8988T (cell line): Measurements from ENCODE around the gene LYRM4.

Experiments used
- DNase-seq: peaks from one replicate; pipeline ENCODE4 v3.0.0; 2011

LYRM4 gene

GRCh38 chr6:5172041-5172653, 88.6 kb downstream of the LYRM4 start:
- no peak for DNase-seq

- no peak for DNase-seq
Observed at GRCh38 chr6:5167501-5167900, 93.2 kb downstream of the LYRM4 start.

GRCh38 chr6:5164092-5164491, 96.7 kb downstream of the LYRM4 start:
- no peak for DNase-seq

GRCh38 chr6:5163247-5163646, 97.5 kb downstream of the LYRM4 start:
- DNase-seq: no peak

- no peak for DNase-seq
Observed at GRCh38 chr6:5162355-5162754, 98.4 kb downstream of the LYRM4 start.

GRCh38 chr6:5160206-5160605, 100.5 kb downstream of the LYRM4 start:
- no peak for DNase-seq

GRCh38 chr6:5159162-5159561, 101.6 kb downstream of the LYRM4 start:
- no peak for DNase-seq

- no peak for DNase-seq
Observed at GRCh38 chr6:5158180-5158579, 102.6 kb downstream of the LYRM4 start.

GRCh38 chr6:5157621-5158138, 103.1 kb downstream of the LYRM4 start:
- DNase-seq: no peak

- no peak for DNase-seq
Observed at GRCh38 chr6:5156627-5157026, 104.1 kb downstream of the LYRM4 start.

- no peak for DNase-seq
Observed at GRCh38 chr6:5155906-5156305, 104.8 kb downstream of the LYRM4 start.

- DNase-seq: no peak
Observed at GRCh38 chr6:5153186-5153585, 107.6 kb downstream of the LYRM4 start.

- no peak for DNase-seq
Observed at GRCh38 chr6:5152460-5152859, 108.3 kb downstream of the LYRM4 start.

GRCh38 chr6:5151955-5152401, 108.8 kb downstream of the LYRM4 start:
- DNase-seq: peak; percentile 41

GRCh38 chr6:5151360-5151954, 109.3 kb downstream of the LYRM4 start:
- DNase-seq: no peak

GRCh38 chr6:5150551-5151075, 110.1 kb downstream of the LYRM4 start:
- no peak for DNase-seq

- no peak for DNase-seq
Observed at GRCh38 chr6:5149891-5150290, 110.9 kb downstream of the LYRM4 start.

GRCh38 chr6:5149159-5149704, 111.5 kb downstream of the LYRM4 start:
- DNase-seq: no peak

GRCh38 chr6:5146398-5146797, 114.4 kb downstream of the LYRM4 start:
- DNase-seq: no peak

GRCh38 chr6:5143634-5144311, 117.0 kb downstream of the LYRM4 start:
- peak; percentile 58 for DNase-seq

- no peak for DNase-seq
Observed at GRCh38 chr6:5142915-5143314, 117.8 kb downstream of the LYRM4 start.

GRCh38 chr6:5142131-5142530, 118.6 kb downstream of the LYRM4 start:
- DNase-seq: no peak

GRCh38 chr6:5141046-5141445, 119.7 kb downstream of the LYRM4 start:
- DNase-seq: no peak
